Measurements from ENCODE around the gene CDK5RAP2.

The CDK5RAP2 gene

DNA sequence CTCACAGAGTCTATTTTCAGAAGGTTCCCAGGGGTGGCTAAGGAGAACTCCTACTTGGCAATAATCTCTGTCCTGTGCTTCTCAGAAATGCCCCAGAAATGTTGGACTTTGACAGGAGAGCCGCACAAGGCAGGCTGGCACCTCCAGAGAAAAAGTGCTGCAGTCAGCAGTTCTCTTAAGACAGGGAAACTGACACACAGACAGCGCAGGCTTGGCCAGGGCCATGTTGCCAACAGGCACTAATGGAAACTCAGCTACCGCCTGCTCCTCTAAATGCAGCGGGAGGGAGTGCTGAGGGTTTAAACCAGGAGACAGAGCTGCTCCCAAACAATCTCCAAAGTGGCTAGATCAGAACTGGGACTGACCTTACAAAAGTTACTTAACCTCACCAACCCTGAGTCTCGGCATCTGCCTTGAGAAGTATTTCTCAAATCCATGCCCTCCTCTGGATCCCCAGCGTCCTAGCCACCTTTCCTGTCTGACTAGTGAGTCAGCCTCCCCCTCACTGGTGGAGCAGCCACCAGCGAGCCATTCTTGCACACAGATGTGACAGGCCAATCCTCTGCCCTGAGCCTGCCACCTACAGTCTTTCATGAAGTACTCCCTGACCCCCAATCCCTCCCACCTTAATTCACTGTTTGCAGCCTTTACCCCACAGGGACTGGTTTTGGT, 186.4 kb downstream of the CDK5RAP2 start:
- DNase-seq = no peak

DNA sequence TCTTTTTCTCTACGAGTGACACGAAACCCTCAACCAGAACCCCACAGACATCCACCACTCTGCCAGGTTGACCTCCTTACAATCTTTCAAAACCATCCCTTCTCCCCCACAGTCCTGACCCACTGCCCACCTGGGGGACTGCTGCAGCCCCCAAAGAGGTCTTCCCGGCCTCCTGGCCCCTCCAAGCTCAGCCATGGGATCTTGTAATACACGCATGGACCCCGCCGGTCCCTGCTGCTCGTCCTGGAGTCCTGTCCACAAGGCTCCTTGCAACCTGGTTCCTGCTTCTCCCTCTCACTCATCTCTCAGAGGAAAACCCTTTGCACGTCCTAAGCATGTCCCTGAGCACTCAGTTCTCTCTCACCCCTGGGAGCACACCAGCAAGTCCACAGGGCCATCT, 187.3 kb downstream of the CDK5RAP2 start:
- DNase-seq = no peak

- no peak for DNase-seq
Observed at GRCh38 chr9:120392245-120392644, 187.7 kb downstream of the CDK5RAP2 start.

DNA sequence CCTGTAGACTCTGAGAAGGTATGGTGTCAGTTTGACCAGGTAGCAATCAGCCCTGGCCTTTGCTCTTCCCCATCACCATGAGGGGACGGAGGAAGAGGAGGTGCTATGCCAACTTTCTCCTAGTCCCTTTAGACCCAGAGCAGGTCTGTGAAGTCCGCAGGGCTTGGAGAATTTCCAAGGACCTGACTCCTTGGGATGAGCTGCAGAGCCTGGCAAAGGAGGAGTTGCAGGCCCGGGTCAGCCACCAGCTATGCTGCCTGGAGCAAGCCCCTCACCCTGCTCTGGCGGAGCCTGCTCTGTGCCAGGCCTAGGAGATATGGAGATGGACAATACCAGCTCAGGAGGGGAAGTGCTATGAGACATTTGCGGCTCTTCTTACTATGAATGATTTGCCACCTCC, 188.3 kb downstream of the CDK5RAP2 start:
- DNase-seq = no peak

GRCh38 chr9:120390637-120391190, 189.3 kb downstream of the CDK5RAP2 start:
- no peak for DNase-seq

- no peak for DNase-seq
Observed at GRCh38 chr9:120389867-120390266, 190.1 kb downstream of the CDK5RAP2 start.

DNA sequence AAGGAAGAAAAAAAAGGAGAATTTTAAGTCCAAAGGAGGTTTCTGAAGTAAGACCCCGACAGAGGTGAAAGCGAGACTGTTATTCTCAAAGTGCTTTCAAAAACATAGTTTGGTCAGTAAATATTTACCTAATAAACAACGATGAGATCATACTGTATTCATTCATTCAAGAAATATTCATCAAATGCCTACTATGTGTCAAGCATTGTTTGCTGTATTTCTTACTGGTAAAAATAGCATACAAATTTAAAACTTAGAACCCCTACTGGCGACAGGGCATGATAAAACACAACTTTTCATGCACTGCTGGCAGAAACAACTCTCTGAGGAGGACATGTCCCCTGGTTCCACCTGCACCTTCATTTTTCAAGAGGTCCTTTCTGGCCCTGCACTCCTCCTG, 190.7 kb downstream of the CDK5RAP2 start:
- no peak for DNase-seq

GRCh38 chr9:120388003-120388855, 191.7 kb downstream of the CDK5RAP2 start:
- DNase-seq = no peak

GRCh38 chr9:120387257-120388002, 192.5 kb downstream of the CDK5RAP2 start:
- peak; percentile 5 to 38 for DNase-seq

DNA sequence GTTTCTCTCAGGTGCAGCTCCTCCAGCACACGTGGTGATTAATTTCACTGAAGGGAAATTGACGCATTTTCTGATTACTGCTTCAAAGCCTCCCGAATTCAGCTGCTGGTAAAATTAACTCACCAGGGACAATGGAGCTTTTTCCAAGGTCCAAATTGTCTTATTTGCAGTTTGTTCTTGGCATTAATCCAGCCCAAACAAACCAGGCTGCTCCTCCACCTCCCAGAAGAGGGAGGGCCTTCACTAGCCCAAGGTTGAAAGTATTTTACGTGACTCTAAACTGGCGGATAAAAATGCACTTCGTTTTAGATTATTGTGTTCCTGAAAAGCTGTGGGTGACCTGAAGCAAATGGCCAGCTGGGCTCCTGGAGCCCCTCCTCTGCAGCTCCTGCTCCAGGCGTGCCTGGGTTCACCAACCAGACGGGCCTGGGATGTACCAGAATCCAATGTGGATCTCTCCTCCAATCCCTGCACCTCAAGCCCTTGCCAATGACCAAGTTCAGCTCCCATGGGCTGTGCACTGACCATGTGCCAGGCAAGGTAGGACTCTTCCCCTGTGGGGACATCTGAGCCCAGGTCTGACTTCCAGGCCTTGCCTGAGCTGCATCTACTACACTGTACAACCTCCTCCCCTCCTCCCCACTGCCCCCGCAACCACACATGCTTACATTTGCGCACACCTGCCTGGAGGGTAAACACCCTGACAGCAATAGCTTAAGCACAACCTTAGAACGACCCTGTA, 193.4 kb downstream of the CDK5RAP2 start:
- peak in 1 of 2 experiments; percentile 23 for DNase-seq

- DNase-seq = no peak
Observed at GRCh38 chr9:120385606-120386389, 194.2 kb downstream of the CDK5RAP2 start.

DNA sequence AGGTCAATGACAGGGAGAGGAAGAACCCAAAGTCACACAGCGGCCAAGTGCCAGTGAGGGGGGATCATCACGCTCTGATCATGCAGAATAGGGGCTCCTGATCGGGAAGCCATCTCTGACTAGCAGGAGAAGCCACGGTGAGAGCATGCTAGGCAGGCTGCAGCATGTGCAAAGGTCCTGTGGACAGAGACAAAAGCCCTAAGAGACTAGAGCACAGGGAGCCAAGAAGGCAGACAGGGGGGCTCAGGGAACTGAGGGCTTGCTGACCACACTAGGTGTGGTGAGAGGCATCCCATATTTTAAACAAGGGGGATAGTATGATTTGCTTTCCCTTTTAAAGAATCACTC, 195.1 kb downstream of the CDK5RAP2 start:
- DNase-seq = no peak

DNA sequence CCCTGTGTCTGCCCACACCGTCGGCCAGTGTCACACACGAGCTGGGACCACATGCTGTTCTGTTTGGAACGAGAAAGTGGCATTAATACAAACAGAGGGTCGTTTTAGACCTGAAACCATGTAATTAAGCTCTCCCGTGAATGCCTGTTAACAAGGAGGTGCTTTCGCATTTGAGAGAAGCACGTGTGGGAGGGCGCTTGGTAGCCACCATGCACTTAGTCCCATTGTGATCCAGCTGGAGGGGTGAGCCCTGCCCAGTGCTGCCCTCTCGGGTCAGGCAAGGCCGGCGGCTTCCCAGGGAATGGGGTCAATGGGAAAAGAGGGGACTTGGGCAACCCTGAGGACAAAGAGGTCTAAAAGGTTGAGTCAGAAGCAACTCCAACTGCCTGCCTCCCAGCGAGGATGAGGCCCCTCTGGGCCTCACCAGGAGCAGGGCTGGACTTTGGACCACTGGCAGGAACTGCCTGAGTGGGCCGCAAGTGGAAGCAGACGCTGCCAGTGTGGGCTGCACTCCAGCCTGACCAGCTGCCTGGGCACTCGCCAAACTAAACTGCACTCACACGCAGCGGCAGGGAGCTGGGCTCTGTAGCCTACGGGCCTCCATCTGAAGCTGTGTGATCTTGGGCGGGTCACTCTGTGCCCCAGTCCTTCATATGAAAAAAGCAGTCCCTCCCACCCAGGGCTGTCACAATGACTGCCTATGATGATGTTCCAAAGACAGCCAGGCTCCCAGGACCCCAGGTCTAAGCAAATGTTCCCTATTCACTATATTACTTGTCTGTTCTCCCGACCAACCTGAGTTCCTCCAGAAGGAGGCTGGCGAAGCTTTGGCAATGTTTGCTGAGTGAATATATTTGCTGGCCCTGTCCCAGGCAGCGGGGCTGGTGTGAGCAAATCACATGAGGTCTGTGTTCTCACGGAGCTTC, 195.7 kb downstream of the CDK5RAP2 start:
- no peak for DNase-seq

DNA sequence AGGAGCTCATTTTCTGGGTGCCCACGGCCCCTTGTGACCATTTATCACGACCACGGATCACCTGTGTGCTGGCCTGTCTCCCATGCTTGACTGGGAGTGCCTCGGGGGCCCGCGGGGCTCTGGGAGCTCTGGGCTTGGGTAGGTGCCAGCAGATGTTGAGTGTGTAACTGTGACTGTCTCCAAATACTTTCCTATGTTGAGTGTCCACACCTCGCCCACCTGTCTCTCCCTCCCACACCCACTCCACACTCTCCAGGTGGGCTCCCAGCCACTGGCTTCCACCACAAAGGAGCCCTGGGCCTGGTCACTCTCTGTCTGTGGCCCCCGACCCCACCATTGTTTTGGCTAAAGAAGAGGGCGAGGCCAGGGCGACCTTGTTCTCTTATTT, 196.4 kb downstream of the CDK5RAP2 start:
- no peak for DNase-seq

DNA sequence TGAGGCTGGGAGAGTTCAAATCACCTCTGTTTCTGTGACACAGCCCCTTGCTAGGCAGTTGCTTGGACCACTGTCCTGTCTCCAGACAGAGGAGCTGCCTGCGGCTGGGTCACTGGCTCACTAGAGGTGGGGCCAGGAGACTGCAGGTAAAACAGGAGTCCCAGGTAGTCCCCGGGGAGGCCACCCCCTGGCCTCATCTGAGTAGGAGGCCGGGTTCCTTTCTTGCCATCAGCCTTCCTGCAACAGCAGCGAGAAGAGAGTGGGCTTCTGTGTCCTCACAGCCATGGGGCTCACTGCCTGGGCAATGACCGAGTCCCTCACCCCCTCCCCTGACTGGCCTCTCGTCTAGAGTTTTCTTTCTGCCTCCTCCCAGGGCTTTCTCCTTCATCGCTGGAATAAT, 197.5 kb downstream of the CDK5RAP2 start:
- no peak for DNase-seq

- no peak for DNase-seq
Observed at GRCh38 chr9:120381839-120382238, 198.1 kb downstream of the CDK5RAP2 start.

DNA sequence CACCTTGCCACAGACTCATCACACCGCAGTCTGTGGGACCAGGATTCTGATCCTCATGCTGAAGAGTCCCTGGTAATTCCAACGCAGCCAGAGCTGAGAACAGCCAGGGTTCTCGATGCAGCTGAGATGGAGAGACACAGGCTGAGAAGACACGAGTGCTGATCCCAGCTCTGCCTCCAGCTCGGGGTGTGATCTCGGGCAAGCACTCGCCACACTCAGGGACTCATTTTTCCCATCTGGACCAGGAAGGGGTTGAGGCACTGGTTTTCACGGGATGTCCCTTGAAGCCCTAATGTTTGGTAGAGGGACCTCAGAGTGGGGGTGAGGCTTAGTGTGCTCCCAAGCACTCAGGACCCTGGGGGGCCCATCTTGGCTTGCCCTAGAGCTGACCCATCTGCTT, 200.4 kb downstream of the CDK5RAP2 start:
- no peak for DNase-seq

DNA sequence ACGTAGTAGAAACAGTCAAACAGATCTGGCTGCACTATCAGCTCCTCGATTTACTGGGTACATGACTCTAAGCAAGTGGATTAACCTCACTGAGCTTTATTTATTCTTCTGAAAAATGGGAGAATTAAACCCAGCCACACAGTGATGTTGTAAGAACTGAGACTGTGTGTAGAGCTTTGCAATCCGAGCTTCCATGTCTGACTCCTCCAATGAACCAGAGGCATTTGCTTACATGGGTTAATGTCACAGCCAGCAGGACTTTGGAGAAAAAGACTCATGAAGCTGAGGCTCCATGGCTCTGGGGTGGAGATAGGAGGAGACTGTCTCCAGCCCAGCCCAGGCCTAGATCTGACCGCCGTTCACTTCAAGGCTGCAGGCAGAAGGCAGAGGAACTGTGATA, 201.3 kb downstream of the CDK5RAP2 start:
- DNase-seq = no peak

DNA sequence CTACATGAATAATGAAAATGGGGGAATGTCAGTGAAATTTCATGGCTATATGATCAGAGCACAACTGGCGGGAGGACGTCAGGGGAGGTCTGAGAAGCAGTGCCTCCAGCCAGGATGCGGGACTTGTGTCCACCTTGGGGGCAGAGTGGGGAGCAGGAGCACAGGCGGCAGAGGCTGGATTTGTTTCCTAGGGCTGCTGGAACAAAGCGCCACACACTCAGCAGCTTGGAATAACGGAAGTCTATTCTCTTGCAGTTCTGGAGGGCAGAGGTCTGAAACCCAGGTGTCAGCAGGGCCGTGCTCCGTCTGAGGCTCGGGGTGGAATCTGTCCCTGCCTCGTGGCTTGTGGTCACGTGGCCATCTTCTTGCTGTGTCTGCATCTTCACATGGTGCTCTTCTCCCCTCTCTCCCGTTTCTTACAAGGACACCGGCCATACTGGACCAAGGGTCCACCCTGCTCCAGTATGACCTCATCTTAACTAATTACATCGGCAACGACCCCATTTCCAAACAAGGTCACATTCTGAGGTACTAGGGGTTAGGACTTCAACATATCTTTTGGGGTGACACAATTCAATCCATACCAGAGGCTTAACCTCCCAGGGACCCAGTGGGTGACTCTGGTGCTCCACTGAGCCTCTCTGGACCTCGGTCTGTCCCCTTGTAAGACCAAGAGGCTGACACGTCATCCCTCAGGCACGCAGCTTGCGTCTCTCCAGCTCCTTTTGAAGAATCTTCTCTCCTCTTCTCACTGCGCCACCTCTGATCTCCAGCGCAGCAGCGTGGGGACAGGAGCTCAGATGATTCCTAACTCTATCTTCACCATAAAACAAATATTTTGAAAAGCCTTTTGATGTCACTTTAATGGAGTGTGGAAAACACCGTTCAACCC, 202.5 kb downstream of the CDK5RAP2 start:
- DNase-seq = no peak

DNA sequence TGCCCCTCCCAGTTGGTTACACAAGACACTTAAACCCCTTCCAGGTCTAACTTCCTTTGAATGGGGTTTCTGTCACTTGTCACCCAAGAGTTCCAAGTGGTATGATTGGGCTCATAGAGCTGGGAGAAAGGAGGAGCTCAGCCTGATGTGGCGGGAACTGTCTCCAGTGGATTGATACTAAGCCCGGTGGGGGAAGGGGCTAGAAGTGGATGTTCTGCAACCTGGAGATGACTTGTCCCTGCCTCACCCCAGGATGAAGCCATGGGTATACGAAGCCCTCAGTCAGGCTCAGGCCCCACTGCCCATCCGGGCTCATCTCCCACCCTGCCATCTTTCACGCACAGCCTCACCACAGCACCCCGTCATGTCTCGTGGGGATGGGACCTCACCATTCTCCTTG, 203.9 kb downstream of the CDK5RAP2 start:
- DNase-seq = no peak
